Stimulated activated naive CD4-positive, alpha-beta T cell treated with Interleukin-2 at 50 U/mL for 16 hours (primary cell): ENCODE data around the gene PPP6C.
"Not testable (repeated sequence)": the region's sequence is repeated elsewhere in the genome, so short reads cannot be mapped to it uniquely, and the experiment has no call there.

ENCODE experiments used
- DNase-seq: peaks from one replicate; lab custom pipeline; 2025; lab: John Stamatoyannopoulos, UW

The PPP6C gene

GRCh38 chr9:125181756-125182155 lies 7.8 kb downstream of the PPP6C start:
- not testable (repeated sequence) for DNase-seq

GRCh38 chr9:125180876-125181275 lies 8.7 kb downstream of the PPP6C start:
- DNase-seq = no peak

DNA sequence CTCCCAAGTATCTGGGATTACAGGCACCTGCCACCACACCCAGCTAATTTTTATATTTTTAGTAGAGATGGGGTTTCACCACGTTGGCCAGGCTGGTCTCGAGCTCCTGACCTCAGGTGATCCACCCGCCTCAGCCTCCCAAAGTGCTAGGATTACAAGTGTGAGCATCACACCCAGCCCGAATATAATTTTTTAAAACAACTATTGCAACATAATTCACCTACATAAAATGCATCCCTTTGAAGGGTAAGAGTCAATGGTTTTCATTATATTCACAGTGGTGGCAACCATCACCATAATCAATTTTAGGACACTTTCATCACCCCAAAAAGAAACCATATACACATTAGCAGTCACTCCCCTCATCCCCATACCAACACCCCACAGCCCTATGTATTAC lies 9.8 kb downstream of the PPP6C start:
- not testable (repeated sequence) for DNase-seq

DNA sequence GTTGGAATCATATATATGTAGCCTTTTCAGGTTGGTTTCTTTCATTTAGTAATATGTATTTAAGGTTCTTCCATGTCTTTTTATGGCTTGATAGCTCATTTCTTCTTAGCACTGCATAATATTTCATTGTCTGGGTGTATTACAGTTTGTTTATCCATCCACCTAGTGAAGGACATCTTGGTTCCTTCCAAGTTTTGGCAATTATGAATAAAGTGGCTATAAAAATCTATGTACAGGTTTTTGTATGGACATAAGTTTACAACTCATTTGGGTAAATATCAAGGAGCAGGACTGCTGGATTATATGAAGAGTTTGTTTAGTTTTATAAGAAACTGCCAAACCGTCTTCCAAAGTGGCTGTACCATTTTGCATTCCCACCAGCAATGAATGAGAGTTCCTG lies 11.7 kb downstream of the PPP6C start:
- DNase-seq = no peak

- no peak for DNase-seq
Measured at GRCh38 chr9:125176636-125177035, 13.0 kb downstream of the PPP6C start.

- DNase-seq = no peak
Measured at GRCh38 chr9:125172031-125172755, 17.4 kb downstream of the PPP6C start.

DNA sequence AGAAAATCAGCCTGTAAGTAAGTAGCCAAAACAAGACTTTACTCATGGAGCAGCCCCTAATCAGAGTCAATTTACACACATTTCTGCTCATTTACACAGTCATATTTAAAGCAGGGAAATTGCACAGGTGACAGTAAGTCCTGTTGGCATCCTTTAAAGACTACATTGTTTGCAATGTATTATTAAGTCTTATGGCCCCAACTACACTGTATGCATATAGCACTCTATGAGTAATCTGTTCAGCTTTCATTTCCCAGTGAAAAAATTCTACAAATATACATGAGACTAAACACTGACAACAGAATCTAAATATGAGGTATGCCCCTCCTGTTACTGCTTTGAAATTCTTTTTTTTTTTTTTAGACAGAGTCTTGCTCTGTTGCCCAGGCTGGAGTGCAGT lies 19.7 kb downstream of the PPP6C start:
- no peak for DNase-seq

- DNase-seq = no peak
Measured at GRCh38 chr9:125166762-125167161, 22.8 kb downstream of the PPP6C start.

GRCh38 chr9:125162891-125163290 lies 26.7 kb downstream of the PPP6C start:
- DNase-seq = not testable (repeated sequence)

DNA sequence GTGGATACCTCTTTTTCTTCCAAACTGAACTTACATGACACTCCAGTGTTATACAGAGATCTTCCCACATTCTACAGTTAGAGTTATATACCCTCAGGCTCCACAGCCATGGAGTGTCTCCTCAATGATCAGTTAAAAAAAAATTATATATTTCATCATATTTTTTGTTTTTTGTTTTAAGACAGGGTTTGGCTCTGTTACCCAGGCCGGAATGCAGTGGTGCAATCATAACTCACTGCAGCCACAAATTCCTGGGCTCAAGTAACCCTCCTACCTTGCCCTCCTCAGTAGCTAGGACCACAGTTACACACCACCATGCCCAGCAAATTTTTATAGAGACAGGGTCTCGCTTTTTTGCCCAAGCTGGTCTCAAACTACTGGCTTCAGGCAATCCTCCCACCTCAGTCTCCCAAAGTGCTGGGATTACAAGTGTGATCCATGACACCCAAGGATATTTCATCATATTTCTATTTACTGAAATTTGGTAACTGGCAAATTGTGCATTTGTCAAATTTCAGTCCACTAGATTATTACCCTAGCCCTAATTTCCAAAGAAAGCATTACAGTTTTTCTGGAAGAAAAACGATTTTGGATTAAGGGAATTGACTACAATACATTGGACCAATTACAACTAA lies 28.2 kb downstream of the PPP6C start:
- no peak for DNase-seq

DNA sequence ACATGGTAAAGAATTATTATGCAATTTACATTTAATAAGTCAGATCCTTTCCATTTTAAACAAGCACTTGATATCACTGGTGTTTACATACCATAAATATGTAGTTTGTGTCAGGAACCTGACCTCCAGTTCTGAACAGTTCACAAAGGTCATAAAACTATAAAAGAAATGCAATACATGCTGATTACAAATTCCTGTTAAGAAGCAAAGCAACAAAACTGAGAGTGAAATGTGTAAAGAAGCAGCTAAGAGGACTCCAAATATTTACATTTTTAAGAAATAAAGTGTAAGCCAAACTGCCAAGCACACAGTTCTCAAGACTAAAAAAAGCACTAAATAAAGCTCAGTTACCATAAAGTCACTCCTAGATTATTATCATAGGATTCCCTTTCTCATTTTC lies 28.9 kb downstream of the PPP6C start:
- DNase-seq = no peak

DNA sequence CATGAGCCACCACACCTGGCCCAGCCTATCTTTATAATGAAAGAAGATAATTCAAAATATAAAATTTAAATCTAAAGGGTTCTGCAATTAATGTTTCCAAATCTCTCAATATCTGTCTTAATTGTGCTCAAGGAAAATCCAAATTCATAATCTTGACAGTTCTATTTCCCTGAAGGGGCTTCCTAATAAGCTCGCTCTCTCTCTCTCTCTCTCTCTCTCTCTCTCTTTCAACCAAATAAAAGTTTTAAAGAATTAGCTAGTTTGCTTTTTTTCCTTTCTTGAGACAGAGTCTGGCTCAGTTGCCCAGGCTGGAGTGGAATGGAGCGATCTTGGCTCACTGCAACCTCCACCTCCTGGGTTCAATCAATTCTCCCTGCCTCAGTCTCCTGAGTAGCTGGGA lies 33.1 kb downstream of the PPP6C start:
- no peak for DNase-seq

- no peak for DNase-seq
Measured at GRCh38 chr9:125153712-125154367, 35.8 kb downstream of the PPP6C start.

DNA sequence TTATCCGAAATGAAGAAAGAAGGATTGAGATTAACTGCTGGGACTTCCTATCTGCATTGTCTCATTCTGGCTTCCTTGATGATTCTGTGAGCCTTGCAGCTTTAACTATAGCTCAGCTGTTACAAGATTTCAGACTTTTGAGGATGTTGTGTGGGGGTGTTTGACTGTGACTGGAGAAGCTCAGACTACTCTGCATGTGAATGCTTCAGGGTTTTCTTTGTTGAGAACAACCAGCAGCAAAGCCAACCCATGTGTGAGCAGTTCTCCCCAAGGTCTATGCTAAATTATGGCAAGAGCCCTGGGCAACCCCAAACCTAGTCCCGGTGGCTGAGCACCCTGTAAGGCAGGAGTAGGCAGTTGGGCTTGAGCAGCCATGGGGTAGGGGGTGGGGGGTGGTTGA lies 37.9 kb downstream of the PPP6C start:
- no peak for DNase-seq

DNA sequence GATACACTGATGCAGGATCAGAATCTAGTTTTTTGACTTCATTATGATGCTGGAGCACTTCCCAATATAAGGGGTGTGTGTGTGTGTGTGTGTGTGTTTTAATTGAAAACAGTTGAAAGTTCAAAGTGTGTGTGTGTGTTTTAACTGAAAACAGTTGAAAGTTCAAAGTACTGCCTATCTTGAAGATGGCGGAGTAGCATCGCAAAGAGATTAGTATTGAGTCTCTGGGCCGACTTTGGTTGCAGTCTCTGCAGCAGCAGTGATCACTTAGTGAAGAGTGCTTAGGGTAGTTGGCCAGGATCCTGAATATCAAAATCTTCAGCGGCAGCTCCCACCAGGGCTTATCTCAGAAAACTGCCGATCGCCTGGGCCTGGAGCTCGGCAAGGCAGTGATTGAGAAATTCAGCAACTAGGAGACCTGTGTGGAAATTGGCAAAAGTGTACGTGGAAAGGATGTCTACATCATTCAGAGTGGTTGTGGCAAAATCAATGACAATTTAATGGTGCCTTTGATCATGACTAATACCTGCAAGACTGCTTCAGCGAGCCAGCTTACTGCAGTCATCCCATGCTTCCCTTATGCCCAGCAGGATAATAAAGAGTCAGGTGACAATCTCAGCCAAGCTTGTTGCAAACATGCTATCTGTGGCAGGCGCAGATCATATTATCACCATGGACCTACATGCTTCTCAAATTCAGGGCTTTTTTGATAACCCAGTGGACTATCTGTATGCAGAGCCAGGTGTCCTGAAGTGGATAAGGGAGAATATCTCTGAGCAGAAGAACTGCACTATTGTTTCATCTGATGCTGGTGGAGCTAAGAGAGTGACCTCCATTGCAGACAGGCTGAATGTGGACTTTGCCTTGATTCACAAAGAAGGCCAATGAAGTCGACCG lies 39.0 kb downstream of the PPP6C start:
- no peak for DNase-seq

DNA sequence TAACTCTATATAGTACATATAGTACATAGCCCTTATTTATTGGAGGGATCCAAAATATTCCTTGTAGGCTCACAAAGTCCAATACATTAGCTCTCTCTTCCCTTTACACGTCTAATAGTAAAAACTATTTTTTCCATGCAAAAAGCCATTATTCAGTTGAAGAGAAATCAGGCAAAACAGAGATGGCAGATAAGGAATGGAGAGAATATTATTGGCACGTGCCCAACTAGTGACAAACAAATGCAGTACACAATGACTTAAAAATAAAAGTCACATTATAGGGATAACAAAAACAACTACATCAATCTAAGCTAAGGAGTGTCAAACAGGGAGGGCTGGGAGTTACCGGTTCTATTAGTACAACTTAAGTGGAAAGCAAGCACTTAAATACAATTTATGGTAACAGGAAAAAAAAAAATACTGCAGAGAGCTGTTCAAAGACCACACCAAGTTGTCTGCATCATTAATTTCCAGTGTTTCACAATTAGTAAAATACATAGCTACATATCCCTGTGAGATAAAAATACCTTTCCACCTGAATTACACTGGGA lies 42.1 kb downstream of the PPP6C start:
- no peak for DNase-seq

- no peak for DNase-seq
Measured at GRCh38 chr9:125146247-125146646, 43.4 kb downstream of the PPP6C start.

DNA sequence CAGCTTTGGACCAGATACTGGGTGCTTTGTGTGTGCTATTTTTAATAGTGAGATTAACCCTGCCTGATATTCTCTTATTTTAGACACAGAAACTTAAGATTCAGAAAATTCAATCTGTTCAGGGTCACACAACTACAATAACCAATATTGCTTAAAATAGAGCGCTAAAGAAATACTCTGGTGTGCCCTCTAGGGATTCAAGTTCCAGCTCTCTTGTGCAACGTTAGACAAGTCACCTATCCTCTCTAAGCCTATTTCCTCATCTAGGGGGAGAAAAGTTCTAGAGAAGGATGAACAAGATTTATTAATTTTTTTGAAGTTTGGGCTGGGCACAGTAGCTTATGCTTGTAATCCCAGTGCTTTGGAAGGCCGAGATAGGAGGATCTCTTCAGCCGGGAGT lies 44.2 kb downstream of the PPP6C start:
- DNase-seq = no peak

- peak; percentile 99 for DNase-seq
Measured at GRCh38 chr9:125143377-125144090, 46.1 kb downstream of the PPP6C start, which contains the start of gene SCAI. SCAI (minus strand) TSS chr9:125143528; CDS start chr9:125143437, 91 bp downstream.

GRCh38 chr9:125142560-125143376 lies 46.8 kb downstream of the PPP6C start:
- no peak for DNase-seq
